ENCODE measurements around the gene AKNA.
A peak's percentile ranks its signal among the peaks of the same experiment; 100 is the strongest.

The AKNA gene

DNA sequence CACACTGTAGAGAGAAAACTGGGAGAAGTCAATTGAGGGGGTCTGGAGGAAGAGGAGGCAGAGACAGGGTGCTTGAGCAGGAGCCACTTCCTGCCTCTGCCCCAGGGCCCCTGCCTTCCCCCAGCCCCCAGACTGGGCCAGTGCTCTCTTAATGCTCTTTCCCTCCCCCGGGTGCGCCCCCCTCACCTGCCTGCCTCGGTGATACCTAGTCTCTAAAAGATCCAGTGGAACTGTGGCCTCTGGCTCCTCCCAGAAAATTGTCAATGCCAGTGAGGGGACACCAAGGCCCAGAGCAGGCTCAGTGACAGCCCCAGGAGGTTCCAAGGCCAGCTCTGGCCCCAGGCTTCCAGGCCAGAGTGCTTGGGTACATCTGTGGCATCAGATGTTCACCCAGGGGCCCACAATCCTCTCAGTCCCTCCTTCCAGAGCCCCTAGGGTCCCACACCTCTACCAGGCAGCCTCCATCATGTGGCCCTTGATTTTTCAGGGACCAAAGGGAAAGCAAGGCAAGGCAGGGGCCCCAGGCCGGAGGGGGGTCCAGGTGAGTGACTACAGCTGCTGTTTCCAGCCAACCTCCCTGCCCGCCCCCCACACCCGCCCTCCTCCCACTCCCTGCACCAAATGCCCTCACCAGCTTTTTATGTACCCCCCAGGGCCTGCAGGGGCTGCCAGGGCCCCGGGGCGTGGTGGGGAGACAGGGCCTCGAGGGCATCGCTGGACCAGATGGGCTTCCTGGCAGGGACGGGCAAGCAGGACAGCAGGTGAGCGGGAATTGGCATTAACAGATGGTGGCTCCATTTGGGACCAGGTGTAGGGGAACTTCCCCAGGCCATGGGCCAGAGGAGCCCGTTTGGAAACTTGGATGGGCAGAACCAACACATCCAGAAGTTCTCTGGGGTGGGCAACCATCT lies 98.0 kb downstream of the AKNA start:
- Histone ChIP-seq H3K9ac (ENCODE audit: low read length) (no peak overlapping the region), H3K27me3 (replicated peaks; ENCODE audit: control insufficient read depth, insufficient read depth, low read length) (no peaks in the 10 kb centered on the region), H3K4me3 (ENCODE audit: low read length) (no peak overlapping the region), H3K4me1 (ENCODE audit: control insufficient read depth, insufficient read depth, low read length) (peaks cover 21% of the 10 kb centered on the region), H3K9me3 (ENCODE audit: control insufficient read depth, low read length) (peaks cover 4% of the 10 kb centered on the region), H3K36me3 (ENCODE audit: control insufficient read depth, insufficient read depth, low read length, severe bottlenecking) (peaks cover 41% of the 10 kb centered on the region)
- DNase-seq (ENCODE audit: low read depth) = no peak

DNA sequence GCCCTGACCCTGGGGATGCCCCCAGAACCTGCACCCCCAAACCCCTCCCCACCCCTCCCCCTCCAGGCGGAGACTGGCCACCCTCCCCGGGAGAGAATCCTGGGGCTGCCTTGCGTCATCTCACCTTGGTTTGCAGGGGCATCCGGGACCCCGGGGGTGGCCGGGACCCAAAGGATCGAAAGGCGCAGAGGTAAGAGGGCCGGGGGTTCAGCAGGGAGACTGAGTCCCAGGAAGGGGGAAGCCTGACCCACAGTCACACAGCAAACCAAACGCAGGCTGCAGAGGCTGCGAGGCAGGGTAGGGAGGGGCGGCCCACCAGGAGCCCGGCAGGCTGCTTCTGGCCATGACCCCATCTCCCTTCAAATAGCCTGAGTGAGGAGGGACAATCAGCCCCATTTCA lies 98.7 kb downstream of the AKNA start:
- Histone ChIP-seq H3K36me3 (ENCODE audit: control insufficient read depth, insufficient read depth, low read length, severe bottlenecking) (peaks cover 41% of the 10 kb centered on the region), H3K27me3 (replicated peaks; ENCODE audit: control insufficient read depth, insufficient read depth, low read length) (no peaks in the 10 kb centered on the region), H3K9me3 (ENCODE audit: control insufficient read depth, low read length) (no peaks in the 10 kb centered on the region), H3K4me3 (ENCODE audit: low read length) (no peak overlapping the region), H3K4me1 (ENCODE audit: control insufficient read depth, insufficient read depth, low read length) (peaks cover 22% of the 10 kb centered on the region), H3K9ac (ENCODE audit: low read length) (no peak overlapping the region)
- DNase-seq (ENCODE audit: low read depth) = no peak

DNA sequence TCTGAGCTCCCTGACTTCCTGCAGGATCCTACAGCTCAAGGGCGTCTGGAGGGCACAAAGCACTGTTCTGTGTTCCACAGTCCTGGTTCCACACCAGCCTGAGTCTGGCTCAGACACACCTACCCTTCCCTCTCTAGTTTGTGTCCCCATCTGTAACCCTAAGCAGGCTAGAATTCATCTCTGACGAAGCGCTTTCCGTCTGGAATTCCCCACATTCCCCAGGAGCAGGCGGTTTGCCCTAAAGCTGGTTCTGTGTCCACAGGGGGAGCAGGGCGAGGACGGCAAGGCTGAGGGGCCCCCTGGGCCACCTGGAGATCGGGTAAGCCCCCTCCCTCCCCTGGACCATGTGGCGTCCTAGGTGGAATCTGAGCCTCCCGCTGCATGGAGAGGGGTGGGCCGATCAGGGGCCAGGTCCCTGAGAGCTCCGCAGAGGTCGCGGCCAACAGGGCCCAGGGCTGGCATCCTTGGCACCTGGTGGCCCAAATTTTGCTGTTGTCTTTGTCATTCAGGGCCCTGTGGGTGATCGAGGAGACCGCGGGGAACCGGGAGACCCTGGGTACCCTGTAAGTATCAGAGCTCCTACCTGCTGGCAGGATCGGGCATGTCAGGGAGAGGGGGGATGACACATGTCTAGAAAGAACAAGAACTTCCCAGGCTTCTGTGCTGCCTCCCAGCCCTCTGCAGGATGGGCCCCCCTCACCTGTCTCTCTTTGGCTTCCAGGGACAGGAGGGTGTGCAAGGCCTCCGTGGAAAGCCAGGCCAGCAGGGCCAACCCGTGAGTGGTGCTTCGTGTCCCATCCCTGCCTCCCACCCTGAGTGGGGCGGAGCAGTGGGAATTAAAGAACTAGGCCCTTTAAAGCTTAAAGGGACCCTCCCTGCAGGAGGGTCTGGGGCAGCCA lies 99.3 kb downstream of the AKNA start:
- H3K4me3 ChIP-seq (ENCODE audit: low read length) = no peak overlapping the region
- H3K4me1 ChIP-seq (ENCODE audit: control insufficient read depth, insufficient read depth, low read length) = peaks cover 22% of the 10 kb centered on the region
- no peaks in the 10 kb centered on the region for H3K9me3 ChIP-seq (ENCODE audit: control insufficient read depth, low read length)
- H3K9ac ChIP-seq (ENCODE audit: low read length) = no peak overlapping the region
- DNase-seq (ENCODE audit: low read depth) = peak; percentile 88
- no peaks in the 10 kb centered on the region for H3K27me3 ChIP-seq (replicated peaks; ENCODE audit: control insufficient read depth, insufficient read depth, low read length)
- peaks cover 39% of the 10 kb centered on the region for H3K36me3 ChIP-seq (ENCODE audit: control insufficient read depth, insufficient read depth, low read length, severe bottlenecking)

DNA sequence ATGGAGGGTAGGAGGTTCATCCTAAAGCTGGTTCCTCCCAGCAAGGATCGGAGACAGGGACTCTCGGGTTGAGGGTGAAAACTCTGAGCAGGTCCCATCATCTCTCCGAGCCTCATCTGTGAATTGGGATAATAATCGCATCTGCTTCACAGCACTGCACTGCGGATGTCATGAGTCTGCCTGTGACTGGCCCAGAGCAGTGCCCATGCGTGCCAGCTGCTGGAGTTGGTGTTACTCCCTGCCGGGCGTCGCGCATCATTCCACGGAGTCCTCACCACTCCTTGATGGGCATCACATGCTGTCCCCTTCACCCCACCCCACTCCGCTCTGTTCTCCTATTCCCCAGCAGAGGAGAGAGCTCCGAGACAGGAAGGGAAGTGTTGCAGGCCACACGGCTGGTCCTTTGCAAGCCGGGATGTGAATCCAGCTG lies 100.0 kb downstream of the AKNA start:
- Histone ChIP-seq H3K9me3 (ENCODE audit: control insufficient read depth, low read length) (no peaks in the 10 kb centered on the region), H3K4me1 (ENCODE audit: control insufficient read depth, insufficient read depth, low read length) (peaks cover 22% of the 10 kb centered on the region), H3K9ac (ENCODE audit: low read length) (no peak overlapping the region), H3K27me3 (replicated peaks; ENCODE audit: control insufficient read depth, insufficient read depth, low read length) (no peaks in the 10 kb centered on the region), H3K4me3 (ENCODE audit: low read length) (no peak overlapping the region), H3K36me3 (ENCODE audit: control insufficient read depth, insufficient read depth, low read length, severe bottlenecking) (peaks cover 36% of the 10 kb centered on the region)
- no peak for DNase-seq (ENCODE audit: low read depth)

DNA sequence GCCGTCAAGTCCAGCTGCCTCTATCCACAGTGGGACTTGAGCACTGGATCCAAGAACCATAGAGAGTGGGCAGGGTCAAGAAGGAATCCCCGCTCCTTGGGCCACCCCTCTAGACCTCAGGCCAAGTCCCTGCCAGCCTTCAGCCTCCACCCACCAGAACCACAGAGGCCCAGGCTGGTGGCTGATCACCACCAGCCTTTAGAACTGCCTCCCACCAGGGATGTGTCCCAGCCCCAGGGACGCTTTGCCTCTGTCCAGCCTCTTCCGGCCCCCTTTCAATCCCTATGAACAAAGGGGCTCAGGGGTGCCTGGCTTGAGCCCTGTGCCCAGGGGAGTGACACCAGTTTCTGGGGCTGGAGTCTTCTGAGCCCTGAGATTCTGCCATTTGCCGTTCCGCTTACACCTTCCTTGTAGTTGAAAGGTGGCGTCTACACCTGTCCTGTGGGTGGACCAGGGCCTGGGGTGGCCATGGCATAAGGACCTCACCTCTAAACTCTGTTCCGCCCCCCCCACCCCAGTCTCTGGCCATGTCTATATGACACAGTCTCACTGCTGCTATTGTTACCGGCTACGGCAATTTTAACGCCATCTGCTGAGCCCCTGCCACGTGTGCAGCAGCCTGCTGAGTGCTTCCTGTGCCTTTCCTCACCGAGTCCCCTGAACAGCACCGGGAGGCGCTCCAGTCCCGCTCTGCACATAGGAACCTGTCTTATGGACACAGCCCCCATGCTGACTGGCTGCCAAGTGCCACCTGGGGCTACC lies 100.6 kb downstream of the AKNA start:
- peaks cover 30% of the 10 kb centered on the region for H3K36me3 ChIP-seq (ENCODE audit: control insufficient read depth, insufficient read depth, low read length, severe bottlenecking)
- H3K27me3 ChIP-seq (replicated peaks; ENCODE audit: control insufficient read depth, insufficient read depth, low read length) = no peaks in the 10 kb centered on the region
- DNase-seq (ENCODE audit: low read depth) = no peak
- no peak overlapping the region for H3K9ac ChIP-seq (ENCODE audit: low read length)
- H3K4me3 ChIP-seq (ENCODE audit: low read length) = no peak overlapping the region
- peaks cover 17% of the 10 kb centered on the region for H3K4me1 ChIP-seq (ENCODE audit: control insufficient read depth, insufficient read depth, low read length)
- H3K9me3 ChIP-seq (ENCODE audit: control insufficient read depth, low read length) = no peaks in the 10 kb centered on the region

DNA sequence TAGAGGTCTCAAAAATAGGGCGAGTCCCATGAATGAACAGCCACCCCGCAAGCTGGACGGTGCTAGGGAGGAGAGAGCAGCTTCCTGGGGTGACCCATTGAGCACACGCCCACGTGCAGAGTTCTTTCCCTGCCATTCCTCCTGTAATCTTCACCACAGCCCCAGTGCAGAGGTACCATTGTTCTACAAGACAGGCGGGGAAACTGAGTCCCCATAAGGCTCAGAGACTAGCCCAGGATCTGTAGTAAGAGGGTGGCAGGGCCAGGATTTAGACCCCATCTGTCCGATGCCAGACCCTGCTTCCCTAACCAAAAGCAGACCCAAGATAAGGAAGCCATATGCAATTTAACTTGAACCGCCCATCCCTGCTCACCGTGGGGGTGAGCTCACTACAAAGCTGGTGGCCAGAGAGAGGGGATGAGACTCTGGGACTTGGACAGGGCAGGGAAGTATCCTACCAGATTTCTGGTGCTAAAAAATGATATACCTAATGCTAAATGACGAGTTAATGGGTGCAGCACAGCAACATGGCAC lies 101.6 kb downstream of the AKNA start:
- no peaks in the 10 kb centered on the region for H3K9me3 ChIP-seq (ENCODE audit: control insufficient read depth, low read length)
- DNase-seq (ENCODE audit: low read depth) = no peak
- H3K36me3 ChIP-seq (ENCODE audit: control insufficient read depth, insufficient read depth, low read length, severe bottlenecking) = peaks cover 26% of the 10 kb centered on the region
- H3K4me3 ChIP-seq (ENCODE audit: low read length) = no peak overlapping the region
- no peaks in the 10 kb centered on the region for H3K27me3 ChIP-seq (replicated peaks; ENCODE audit: control insufficient read depth, insufficient read depth, low read length)
- peak overlapping the region; percentile 13 for H3K9ac ChIP-seq (ENCODE audit: low read length)
- peaks cover 20% of the 10 kb centered on the region for H3K4me1 ChIP-seq (ENCODE audit: control insufficient read depth, insufficient read depth, low read length)

DNA sequence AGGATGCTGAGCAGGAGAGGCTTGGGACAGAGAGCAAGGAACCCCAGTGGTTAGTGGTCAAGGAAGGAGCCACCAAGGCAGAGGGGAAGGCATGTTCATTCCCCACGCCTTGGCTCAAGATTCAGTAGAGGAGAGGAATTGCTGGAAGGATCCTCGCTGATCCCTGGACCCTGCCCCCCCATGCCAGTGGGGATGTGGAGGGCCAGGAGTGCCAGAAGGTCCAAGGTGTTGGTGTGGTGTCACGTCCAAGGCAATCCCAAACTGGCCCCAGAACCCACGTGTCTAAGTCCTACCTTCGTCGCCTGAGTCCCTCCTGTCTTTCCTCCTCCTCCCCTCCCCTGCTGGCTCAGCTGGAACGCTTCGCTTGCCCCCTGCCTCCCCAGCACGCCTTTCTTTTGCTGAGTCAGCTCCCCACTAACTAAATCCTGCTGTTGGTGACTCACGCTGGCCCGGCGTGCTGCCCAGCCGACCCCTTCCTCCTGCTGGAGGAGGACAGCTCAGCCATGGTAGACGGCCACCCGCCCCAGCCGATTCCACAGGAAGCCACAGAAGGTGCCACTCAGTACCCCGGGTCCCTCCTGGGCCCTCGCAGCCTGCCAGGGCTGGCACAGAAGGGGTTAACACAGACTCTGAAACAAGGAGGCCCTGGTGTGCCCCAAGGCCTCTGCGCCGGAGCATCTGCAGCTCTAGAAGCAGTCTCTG lies 102.5 kb downstream of the AKNA start:
- peak; percentile 95 for DNase-seq (ENCODE audit: low read depth)
- H3K4me3 ChIP-seq (ENCODE audit: low read length) = no peak overlapping the region
- H3K9ac ChIP-seq (ENCODE audit: low read length) = peak overlapping the region; percentile 13
- H3K27me3 ChIP-seq (replicated peaks; ENCODE audit: control insufficient read depth, insufficient read depth, low read length) = no peaks in the 10 kb centered on the region
- H3K9me3 ChIP-seq (ENCODE audit: control insufficient read depth, low read length) = no peaks in the 10 kb centered on the region
- H3K36me3 ChIP-seq (ENCODE audit: control insufficient read depth, insufficient read depth, low read length, severe bottlenecking) = peaks cover 23% of the 10 kb centered on the region
- H3K4me1 ChIP-seq (ENCODE audit: control insufficient read depth, insufficient read depth, low read length) = peaks cover 24% of the 10 kb centered on the region

DNA sequence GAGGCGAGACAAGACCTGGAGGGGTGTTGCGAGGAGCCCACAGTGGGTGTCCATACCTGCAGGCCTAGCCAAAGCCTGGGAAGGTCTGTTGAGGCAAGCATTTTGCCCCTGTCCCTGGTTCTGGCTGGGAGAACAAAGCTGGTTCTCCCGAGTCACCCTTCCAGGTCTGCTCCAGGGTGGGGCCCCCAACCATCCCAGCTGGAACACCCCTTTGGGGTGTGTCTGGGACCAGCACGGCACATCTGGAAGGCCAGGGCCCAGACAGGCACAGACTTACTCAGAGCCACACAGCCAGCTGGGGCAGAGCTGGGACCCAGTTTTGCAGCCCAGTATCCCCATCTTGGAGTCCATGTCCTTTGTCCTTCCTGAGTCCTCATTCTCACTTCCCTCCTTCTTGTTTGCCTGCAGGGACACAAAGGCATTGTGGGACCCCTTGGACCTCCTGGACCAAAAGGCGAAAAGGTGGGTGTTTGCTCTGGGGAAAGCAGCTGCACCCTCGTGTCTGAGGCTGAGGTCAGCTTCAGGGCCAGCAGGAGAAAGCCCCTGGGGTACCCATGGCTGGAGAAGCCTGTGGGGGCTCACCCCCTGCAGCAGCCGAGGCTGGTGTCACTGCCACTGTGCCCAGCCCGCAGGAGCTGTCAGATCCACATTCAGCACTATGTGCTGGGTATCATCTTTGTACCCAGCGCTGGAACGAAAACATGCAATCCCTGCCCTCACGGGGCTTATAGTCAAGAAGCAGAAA lies 103.3 kb downstream of the AKNA start:
- H3K36me3 ChIP-seq (ENCODE audit: control insufficient read depth, insufficient read depth, low read length, severe bottlenecking) = peaks cover 22% of the 10 kb centered on the region
- peaks cover 24% of the 10 kb centered on the region for H3K4me1 ChIP-seq (ENCODE audit: control insufficient read depth, insufficient read depth, low read length)
- no peak for DNase-seq (ENCODE audit: low read depth)
- H3K9me3 ChIP-seq (ENCODE audit: control insufficient read depth, low read length) = no peaks in the 10 kb centered on the region
- H3K9ac ChIP-seq (ENCODE audit: low read length) = no peak overlapping the region
- no peak overlapping the region for H3K4me3 ChIP-seq (ENCODE audit: low read length)
- no peaks in the 10 kb centered on the region for H3K27me3 ChIP-seq (replicated peaks; ENCODE audit: control insufficient read depth, insufficient read depth, low read length)

All from adipocyte (in vitro differentiated cells).